Skeletal muscle tissue (tissue), 4 donors: ENCODE results near the gene PWWP3B. TPM values are rescaled to one million over a fixed set of nuclear protein-coding genes. Genes with fewer than 3 reads are reported as not detected.
A peak's percentile ranks its signal among the peaks of the same experiment; 100 is the strongest.
"Not testable (repeated sequence)": the region's sequence is repeated elsewhere in the genome, so short reads cannot be mapped to it uniquely, and the experiment has no call there.

Source experiments
- H3K27ac ChIP-seq: one replicate; pipeline ENCODE4 v1.7.0; 2013; ENCODE audit warnings: mild to moderate bottlenecking, low read depth, low read length, inconsistent platforms
- H3K27me3 ChIP-seq, 3 donors: one replicate each; pipeline ENCODE4 v1.7.0; 2013; ENCODE audit warnings: low read length in 3 of 3; ENCODE audit not compliant: control insufficient read depth in 3 of 3, insufficient read depth in 3 of 3
- H3K36me3 ChIP-seq, 3 donors: one replicate each; pipeline ENCODE4 v1.7.0; 2013; ENCODE audit warnings: low read length in 3 of 3; ENCODE audit not compliant: control insufficient read depth in 3 of 3, insufficient read depth in 3 of 3
- H3K4me1 ChIP-seq, 3 donors: one replicate each; pipeline ENCODE4 v1.7.0; 2013; ENCODE audit warnings: low read length in 3 of 3, mild to moderate bottlenecking in 3 of 3; ENCODE audit not compliant: control insufficient read depth in 3 of 3, insufficient read depth in 3 of 3
- H3K4me3 ChIP-seq, 3 donors: one replicate each; pipeline ENCODE4 v1.7.0; 2013; ENCODE audit warnings: low read length in 3 of 3
- H3K9ac ChIP-seq, 3 donors: one replicate each; pipeline ENCODE4 v1.7.0; 2013; ENCODE audit warnings: low read length in 3 of 3, mild to moderate bottlenecking in 3 of 3, moderate library complexity in 2 of 3, low read depth in 1 of 3
- H3K9me3 ChIP-seq, 3 donors: one replicate each; pipeline ENCODE4 v1.7.0; 2013; ENCODE audit warnings: low read length in 3 of 3; ENCODE audit not compliant: control insufficient read depth in 3 of 3
- total RNA-seq: library from RNA; depleted of rRNA; stranded (reverse); fragments of >200 nt; gene quantifications from one replicate; pipeline ENCODE4 v1.2.3, GENCODE V29; 2014
- donor health status: Osteomylitis.

Gene PWWP3B
- total RNA-seq, 1 donor from 2014 or later = 23.0 TPM

- H3K36me3 ChIP-seq, H3K4me1 ChIP-seq, H3K27me3 ChIP-seq, H3K4me3 ChIP-seq, H3K27ac ChIP-seq, H3K9ac ChIP-seq, H3K9me3 ChIP-seq: not testable (repeated sequence)
These were observed 15.6 kb downstream of the PWWP3B start for GRCh38 chrX:106183685-106184084.

GRCh38 chrX:106201502-106202178, 33.5 kb downstream of the PWWP3B start:
- H3K27ac ChIP-seq = peak overlapping the region; percentile 36
- H3K4me1 ChIP-seq = no peaks in the 10 kb centered on the region
- H3K4me3 ChIP-seq = peak overlapping the region; percentile 6 to 64 (median 35)
- no peaks in the 10 kb centered on the region for H3K36me3 ChIP-seq
- H3K9me3 ChIP-seq = no peaks in the 10 kb centered on the region
- peaks cover 0 to 3% (median 0%) of the 10 kb centered on the region in 3 donors for H3K27me3 ChIP-seq
- H3K9ac ChIP-seq = peak overlapping the region in 1 of 3 donors; percentile 55

GRCh38 chrX:106203315-106203714, 35.2 kb downstream of the PWWP3B start:
- Histone ChIP-seq H3K4me3 (no peak overlapping the region), H3K27ac (no peak overlapping the region), H3K36me3 (no peaks in the 10 kb centered on the region), H3K4me1 (no peaks in the 10 kb centered on the region), H3K27me3 (no peaks in the 10 kb centered on the region), H3K9ac (no peak overlapping the region), H3K9me3 (no peaks in the 10 kb centered on the region)

- peaks cover 0 to 6% (median 0%) of the 10 kb centered on the region in 3 donors for H3K4me1 ChIP-seq
- H3K4me3 ChIP-seq = no peak overlapping the region
- peaks cover 0 to 2% (median 0%) of the 10 kb centered on the region in 3 donors for H3K27me3 ChIP-seq
- no peaks in the 10 kb centered on the region for H3K36me3 ChIP-seq
- H3K27ac ChIP-seq = no peak overlapping the region
- no peak overlapping the region for H3K9ac ChIP-seq
- H3K9me3 ChIP-seq = no peaks in the 10 kb centered on the region
These were observed 40.0 kb downstream of the PWWP3B start for GRCh38 chrX:106208154-106208553.

Other genes with a start within 250 kb of the PWWP3B start
- not detected for gene SERPINA7, start 129.6 kb upstream of the PWWP3B start, total RNA-seq